Measurements from ENCODE around the gene EN2. TPM values are rescaled to one million over a fixed set of nuclear protein-coding genes. Genes with fewer than 3 reads are reported as not detected.

Gene EN2
- total and polyA plus RNA-seq, 2 of the 13 experiments (the other 11 are each of a cell fraction or from before 2014, with no cell fraction given) = not detected

DNA sequence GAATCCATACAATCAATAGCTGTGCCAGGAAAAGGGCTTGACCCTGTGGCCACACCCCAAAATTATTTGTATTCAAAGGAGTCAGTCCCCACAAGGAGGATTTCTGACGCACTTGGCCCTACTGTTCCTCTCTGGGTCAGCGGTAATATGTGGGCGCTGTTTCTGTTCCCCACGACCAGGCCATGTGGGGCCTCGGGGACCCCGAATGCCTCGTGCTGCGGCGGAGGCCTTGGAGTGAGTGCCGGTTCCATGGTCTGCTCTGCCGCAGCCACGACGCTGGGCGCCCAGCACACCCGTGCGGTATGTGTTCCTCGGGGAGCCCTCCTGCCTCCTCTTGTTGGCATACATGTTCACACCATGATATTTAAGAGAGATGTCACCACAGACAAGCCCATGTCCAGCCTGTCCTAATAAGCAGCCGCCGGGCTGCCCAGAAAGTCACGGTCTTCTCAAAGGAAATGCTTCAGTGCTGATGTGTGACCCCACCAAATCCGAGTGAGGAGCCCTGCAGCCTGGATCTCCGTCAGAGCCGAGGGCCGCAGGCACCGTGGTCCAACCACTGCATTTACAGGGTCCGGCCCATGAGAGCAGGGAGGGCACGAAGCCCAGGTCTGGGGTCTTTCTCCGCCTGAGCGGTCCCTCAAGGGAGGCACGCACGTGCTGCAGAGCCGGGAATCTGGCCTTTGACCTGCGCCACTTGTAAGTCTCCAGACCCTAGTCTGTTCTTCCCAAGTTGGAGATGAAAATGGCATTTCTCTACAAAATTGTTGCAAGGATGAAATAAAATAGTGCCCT is 36.0 kb downstream of the EN2 start:
- POLR2A ChIA-PET = no interaction called here
- H3K9ac ChIP-seq (ENCODE audit: insufficient read depth, low read depth, low read length) = no peak overlapping the region
- no peak for FAIRE-seq

DNA sequence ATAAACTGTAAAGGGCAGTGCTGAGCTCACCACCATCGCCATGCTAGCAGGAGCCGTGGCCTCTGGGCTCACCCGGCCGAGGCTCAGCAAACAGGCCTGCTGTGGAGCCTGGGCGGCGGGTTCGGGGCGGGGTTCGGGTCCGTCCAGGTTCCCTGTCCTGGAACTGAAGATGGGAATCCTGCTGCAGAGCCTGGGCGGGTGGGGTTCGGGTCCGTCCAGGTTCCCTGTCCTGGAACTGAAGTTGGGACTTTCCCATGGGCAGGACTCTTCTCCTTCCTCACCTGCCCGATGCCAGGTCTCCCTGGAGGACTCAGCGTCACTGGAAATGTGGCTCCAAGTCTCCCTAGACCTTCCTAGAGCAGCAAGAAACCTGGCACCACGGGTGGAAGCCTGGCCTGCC is 36.6 kb downstream of the EN2 start:
- intact Hi-C loops (cut with micrococcal nuclease; ENCODE audit: unreplicated experiment) = no loop called here
- H3K27ac ChIP-seq (ENCODE audit: extremely low read length, insufficient read depth, low read length) = no peak overlapping the region
- DNase-seq (ENCODE audit: low spot score) = no peak
- peaks cover 7% of the 10 kb centered on the region for H3K4me1 ChIP-seq (ENCODE audit: insufficient read depth, low read length)
- BruUV-seq (replicated peaks) = no TSS peak
- no peaks in the 10 kb centered on the region for H3K9me3 ChIP-seq (ENCODE audit: low read length)
- no peak overlapping the region for H3K4me2 ChIP-seq (ENCODE audit: low read depth, low read length)
- H2AFZ ChIP-seq (ENCODE audit: low read length) = no peak overlapping the region
- ChIA-PET POLR2A (no interaction called here), CTCF (ENCODE audit: low intra/inter-chr PET ratio, low total read pairs) (no interaction called here)
- H3K36me3 ChIP-seq (replicated peaks in 1 of 2; ENCODE audit: control insufficient read depth in 1 of 2, insufficient read depth in 2 of 2, low read length in 2 of 2) = no peaks in the 10 kb centered on the region
- no peak for FAIRE-seq
- in situ Hi-C loops (cut with HindIII; ENCODE audit: extremely low pct_ligation_motif_present, low pct_unique_long_range_greater_than_20kb) = no loop called here
- no peaks in the 10 kb centered on the region for H4K20me1 ChIP-seq (ENCODE audit: insufficient read depth, low read length)
- no peak for ATAC-seq
- WGBS (ENCODE audit: low lambda C conversion rate) = 25% methylated on average over 4 of the region's 16 CpGs
- H3K27me3 ChIP-seq (ENCODE audit: control insufficient read depth in 1 of 2, insufficient read depth in 2 of 2, low read length in 2 of 2) = peaks cover 8 to 79% of the 10 kb centered on the region in 2 experiments; a peak in 4 of 5 replicates
- H3K4me3 ChIP-seq (replicated peaks in 1 of 3; ENCODE audit: insufficient read depth in 1 of 3, low read depth in 2 of 3, low read length in 3 of 3) = no peak overlapping the region
- H3K9ac ChIP-seq (ENCODE audit: insufficient read depth, low read depth, low read length) = no peak overlapping the region
- H3K79me2 ChIP-seq (ENCODE audit: insufficient read depth, low read length) = no peaks in the 10 kb centered on the region
- TF ChIP-seq MEF2D (CRISPR knock-in tag; IDR thresholded peaks at IDR 0.05) (no peak), ZNF33A (CRISPR knock-in tag; IDR thresholded peaks at IDR 0.05; ENCODE audit: borderline replicate concordance) (no peak), SNAPC2 (CRISPR knock-in tag; IDR thresholded peaks at IDR 0.05) (no peak), HMG20A (CRISPR knock-in tag; IDR thresholded peaks at IDR 0.05; ENCODE audit: borderline replicate concordance) (no peak), FOXM1 (CRISPR knock-in tag; IDR thresholded peaks at IDR 0.05) (no peak), ZNF343 (CRISPR knock-in tag; IDR thresholded peaks at IDR 0.05) (no peak), POLR2AphosphoS5 (IDR thresholded peaks at IDR 0.05; ENCODE audit: low read depth, low read length) (no peak), MZF1 (CRISPR knock-in tag; IDR thresholded peaks at IDR 0.05; ENCODE audit: borderline replicate concordance) (no peak), MTF1 (CRISPR knock-in tag; IDR thresholded peaks at IDR 0.05) (no peak)
- TF ChIP-seq, protein P1, sequence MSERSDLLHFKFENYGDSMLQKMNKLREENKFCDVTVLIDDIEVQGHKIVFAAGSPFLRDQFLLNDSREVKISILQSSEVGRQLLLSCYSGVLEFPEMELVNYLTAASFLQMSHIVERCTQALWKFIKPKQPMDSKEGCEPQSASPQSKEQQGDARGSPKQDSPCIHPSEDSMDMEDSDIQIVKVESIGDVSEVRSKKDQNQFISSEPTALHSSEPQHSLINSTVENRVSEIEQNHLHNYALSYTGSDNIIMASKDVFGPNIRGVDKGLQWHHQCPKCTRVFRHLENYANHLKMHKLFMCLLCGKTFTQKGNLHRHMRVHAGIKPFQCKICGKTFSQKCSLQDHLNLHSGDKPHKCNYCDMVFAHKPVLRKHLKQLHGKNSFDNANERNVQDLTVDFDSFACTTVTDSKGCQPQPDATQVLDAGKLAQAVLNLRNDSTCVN (CRISPR knock-in tag; IDR thresholded peaks at IDR 0.05; ENCODE audit: borderline replicate concordance) = no peak
- TF ChIP-seq, protein P2, sequence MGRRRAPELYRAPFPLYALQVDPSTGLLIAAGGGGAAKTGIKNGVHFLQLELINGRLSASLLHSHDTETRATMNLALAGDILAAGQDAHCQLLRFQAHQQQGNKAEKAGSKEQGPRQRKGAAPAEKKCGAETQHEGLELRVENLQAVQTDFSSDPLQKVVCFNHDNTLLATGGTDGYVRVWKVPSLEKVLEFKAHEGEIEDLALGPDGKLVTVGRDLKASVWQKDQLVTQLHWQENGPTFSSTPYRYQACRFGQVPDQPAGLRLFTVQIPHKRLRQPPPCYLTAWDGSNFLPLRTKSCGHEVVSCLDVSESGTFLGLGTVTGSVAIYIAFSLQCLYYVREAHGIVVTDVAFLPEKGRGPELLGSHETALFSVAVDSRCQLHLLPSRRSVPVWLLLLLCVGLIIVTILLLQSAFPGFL (CRISPR knock-in tag; IDR thresholded peaks at IDR 0.05) = no peak
- TF ChIP-seq, protein P3, sequence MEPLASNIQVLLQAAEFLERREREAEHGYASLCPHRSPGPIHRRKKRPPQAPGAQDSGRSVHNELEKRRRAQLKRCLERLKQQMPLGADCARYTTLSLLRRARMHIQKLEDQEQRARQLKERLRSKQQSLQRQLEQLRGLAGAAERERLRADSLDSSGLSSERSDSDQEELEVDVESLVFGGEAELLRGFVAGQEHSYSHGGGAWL (CRISPR knock-in tag; IDR thresholded peaks at IDR 0.05) = no peak

More for the DNA sequence above, 36.0 kb downstream of the EN2 start:
- intact Hi-C loops (cut with micrococcal nuclease; ENCODE audit: unreplicated experiment) (no loop called here), in situ Hi-C loops (cut with HindIII; ENCODE audit: extremely low pct_ligation_motif_present, low pct_unique_long_range_greater_than_20kb) (no loop called here)
- Histone ChIP-seq H3K4me1 (ENCODE audit: insufficient read depth, low read length) (peaks cover 7% of the 10 kb centered on the region), H3K27ac (ENCODE audit: extremely low read length, insufficient read depth, low read length) (no peak overlapping the region), H3K4me2 (ENCODE audit: low read depth, low read length) (no peak overlapping the region), H3K27me3 (ENCODE audit: control insufficient read depth in 1 of 2, insufficient read depth in 2 of 2, low read length in 2 of 2) (peaks cover 11 to 81% of the 10 kb centered on the region in 2 experiments), H2AFZ (ENCODE audit: low read length) (no peak overlapping the region), H3K9me3 (ENCODE audit: low read length) (no peaks in the 10 kb centered on the region), H3K79me2 (ENCODE audit: insufficient read depth, low read length) (no peaks in the 10 kb centered on the region), H3K36me3 (replicated peaks in 1 of 2; ENCODE audit: control insufficient read depth in 1 of 2, insufficient read depth in 2 of 2, low read length in 2 of 2) (no peaks in the 10 kb centered on the region), H4K20me1 (ENCODE audit: insufficient read depth, low read length) (no peaks in the 10 kb centered on the region), H3K4me3 (replicated peaks in 1 of 3; ENCODE audit: insufficient read depth in 1 of 3, low read depth in 2 of 3, low read length in 3 of 3) (no peak overlapping the region)
- no TSS peak for BruUV-seq (replicated peaks)
- 39% methylated on average over 11 of the region's 33 CpGs for WGBS (ENCODE audit: low lambda C conversion rate)
- CTCF ChIA-PET (ENCODE audit: low intra/inter-chr PET ratio, low total read pairs) = no interaction called here
- no peak for DNase-seq (ENCODE audit: low spot score)
- TF ChIP-seq EED (CRISPR knock-in tag; IDR thresholded peaks at IDR 0.05) (no peak), HOXA5 (CRISPR knock-in tag; IDR thresholded peaks at IDR 0.05) (no peak), FOSL2 (CRISPR knock-in tag; IDR thresholded peaks at IDR 0.05) (no peak), MED13 (CRISPR knock-in tag; IDR thresholded peaks at IDR 0.05) (no peak), ZNF615 (CRISPR knock-in tag; IDR thresholded peaks at IDR 0.05; ENCODE audit: borderline replicate concordance) (no peak), ZFX (CRISPR knock-in tag; IDR thresholded peaks at IDR 0.05; ENCODE audit: low read depth) (no peak)
- TF ChIP-seq, protein P4, sequence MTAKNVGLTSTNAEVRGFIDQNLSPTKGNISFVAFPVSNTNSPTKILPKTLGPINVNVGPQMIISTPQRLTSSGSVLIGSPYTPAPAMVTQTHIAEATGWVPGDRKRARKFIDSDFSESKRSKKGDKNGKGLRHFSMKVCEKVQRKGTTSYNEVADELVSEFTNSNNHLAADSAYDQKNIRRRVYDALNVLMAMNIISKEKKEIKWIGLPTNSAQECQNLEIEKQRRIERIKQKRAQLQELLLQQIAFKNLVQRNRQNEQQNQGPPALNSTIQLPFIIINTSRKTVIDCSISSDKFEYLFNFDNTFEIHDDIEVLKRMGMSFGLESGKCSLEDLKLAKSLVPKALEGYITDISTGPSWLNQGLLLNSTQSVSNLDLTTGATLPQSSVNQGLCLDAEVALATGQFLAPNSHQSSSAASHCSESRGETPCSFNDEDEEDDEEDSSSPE (CRISPR knock-in tag; IDR thresholded peaks at IDR 0.05) = no peak
- no peak for ATAC-seq

Data from HepG2 (cell line).